GM18858 (cell line): ENCODE data around the gene HSDL1.
A peak's percentile ranks its signal among the peaks of the same experiment; 100 is the strongest.

Experiments used
- ATAC-seq: cut with Tn5 transposase; IDR thresholded peaks from one replicate; pipeline ENCODE4 v1.9.1; 2021; ENCODE audit not compliant: unreplicated experiment

HSDL1 gene

DNA sequence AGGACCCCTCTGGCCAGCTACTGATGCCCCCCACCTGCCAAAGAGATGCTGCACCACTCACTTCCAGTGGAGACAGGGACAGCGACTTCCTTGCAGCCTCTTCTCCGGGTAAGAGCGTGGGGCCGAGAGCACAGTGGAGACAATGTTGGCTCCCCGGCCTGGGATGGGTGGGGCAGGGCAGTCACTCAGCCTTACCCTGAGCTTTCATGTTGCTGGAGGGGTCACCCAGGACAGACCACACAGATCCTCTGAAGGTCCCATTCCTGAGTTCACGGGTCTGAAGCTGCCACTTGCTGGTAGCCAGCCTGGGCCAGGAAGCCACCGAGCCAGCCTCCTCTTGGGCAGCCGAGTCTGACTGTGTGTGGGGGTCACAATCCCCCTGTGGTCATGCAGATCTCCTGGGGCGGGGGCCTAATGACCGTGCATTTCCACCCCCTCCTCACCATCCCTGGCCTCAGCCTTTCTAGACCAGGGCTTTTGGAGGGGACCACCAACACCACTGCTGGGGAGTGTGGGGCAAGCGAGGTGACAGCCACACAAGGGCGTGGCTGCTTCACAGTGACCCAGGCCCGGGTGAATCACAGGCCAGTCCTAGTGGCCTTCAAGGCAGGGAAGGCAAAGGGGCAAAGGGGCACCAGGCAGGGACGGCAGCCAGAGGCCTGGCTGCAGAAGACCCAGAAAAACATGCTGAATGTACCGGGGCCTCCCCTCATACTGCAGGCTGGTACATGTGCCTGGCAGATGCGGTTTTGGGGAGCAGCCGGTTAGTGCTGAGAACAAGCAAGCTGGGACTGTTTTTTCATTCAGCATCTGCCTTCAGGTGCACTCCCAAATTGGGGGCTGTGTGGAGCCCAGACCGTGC, 31.4 kb upstream of the HSDL1 start:
- ATAC-seq = no peak

DNA sequence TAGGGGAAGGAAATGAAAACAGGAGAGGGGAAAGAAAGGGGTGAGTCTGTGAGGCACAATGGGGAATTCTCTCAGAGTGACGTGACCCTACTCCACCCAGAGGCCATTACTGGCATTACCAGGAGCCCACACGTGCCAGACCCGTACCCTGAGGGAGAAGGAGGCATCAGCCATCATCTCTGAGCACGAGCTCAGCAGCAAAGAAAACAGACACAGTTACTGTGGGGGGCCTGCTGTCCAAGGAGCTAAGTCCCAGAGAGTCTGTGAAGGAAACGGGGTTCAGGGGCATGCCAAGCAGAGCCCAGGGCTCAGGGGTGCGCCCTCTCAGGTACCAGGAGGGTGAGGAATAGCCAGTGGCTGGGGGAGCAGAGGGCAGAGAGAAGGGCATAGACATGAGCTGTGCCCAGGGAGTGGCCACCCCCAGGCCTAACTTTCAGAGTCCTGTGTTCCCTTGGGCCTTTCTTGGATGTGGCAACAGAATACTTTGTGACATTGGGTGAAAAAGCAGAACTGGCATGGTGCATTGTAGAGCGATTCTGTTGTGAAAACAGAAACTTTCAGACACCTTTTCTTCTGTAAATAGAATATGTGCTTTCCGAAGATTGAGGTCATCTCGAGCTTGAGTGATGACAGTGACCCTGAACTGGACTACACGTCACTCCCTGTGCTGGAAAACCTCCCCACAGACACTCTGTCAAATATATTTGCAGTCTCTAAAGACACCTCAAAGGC, 30.5 kb upstream of the HSDL1 start:
- peak; percentile 62 for ATAC-seq

- no peak for ATAC-seq
Measured at GRCh38 chr16:84174396-84174795, 29.4 kb upstream of the HSDL1 start.

GRCh38 chr16:84169765-84170310, 24.9 kb upstream of the HSDL1 start:
- ATAC-seq = no peak

DNA sequence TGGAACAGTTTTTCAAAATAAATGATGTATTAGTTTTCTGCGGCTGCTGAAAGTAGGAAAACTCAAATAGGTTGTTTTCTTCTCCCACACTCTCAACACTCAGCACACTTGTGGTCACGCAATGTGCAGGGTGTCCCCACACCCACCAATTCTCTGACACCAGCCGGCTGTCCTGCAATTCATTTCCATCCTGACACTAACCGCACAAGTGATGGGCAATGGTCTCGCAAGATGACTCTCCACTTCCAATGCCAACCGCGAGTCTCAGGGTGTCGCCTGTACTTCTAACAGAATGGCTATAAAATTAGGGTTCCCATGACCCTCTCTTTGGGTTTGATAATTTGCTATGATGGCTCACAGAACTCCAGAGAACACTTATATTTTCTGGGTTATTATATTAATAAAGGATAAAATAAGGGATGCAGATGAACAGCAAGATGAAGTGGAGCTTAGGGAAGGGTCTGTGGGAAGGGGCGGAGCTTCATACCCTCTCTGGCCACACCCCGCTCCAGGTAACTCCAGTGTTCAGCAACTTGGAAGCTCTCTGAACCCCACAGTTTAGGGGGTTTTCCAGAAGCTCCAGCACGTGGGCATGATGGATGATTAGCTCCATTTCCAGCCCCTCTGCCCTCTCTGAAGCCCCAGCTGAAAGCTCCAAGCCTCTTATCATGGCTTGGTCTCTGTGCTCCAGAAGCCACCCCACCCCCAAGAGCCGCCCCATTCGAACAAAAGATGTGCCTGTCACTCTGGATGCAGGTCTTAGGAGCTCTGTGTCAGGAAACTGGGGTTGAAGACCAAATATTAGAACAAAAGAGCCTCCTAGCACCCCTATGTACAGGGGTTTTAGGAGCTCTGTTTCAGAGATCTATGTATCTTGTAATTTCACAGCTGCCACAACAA, 22.1 kb upstream of the HSDL1 start:
- ATAC-seq = no peak

DNA sequence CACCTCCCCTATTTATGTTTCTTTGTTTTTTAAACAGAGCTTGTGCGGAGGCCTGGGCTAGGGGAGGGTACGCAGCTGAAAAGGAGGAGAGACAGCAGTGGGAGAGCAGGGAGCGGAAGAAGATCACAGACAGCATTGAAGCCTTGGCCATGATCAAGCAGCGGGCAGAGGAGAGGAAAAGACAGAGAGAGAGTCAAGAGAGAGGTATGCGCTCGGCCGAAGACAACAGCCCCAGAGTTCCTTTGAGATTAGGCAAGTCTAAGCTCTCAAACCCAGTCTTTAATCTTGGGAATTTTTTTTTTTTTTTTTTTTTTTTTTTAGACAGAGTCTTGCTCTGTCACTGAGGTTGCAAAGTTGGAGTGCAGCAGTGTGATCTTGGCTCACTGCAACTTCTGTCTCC, 20.8 kb upstream of the HSDL1 start:
- no peak for ATAC-seq

- no peak for ATAC-seq
Measured at GRCh38 chr16:84161801-84162200, 16.8 kb upstream of the HSDL1 start.

- no peak for ATAC-seq
Measured at GRCh38 chr16:84161037-84161436, 16.1 kb upstream of the HSDL1 start.

GRCh38 chr16:84159800-84160199, 14.8 kb upstream of the HSDL1 start:
- ATAC-seq = no peak

GRCh38 chr16:84159007-84159406, 14.0 kb upstream of the HSDL1 start:
- no peak for ATAC-seq

DNA sequence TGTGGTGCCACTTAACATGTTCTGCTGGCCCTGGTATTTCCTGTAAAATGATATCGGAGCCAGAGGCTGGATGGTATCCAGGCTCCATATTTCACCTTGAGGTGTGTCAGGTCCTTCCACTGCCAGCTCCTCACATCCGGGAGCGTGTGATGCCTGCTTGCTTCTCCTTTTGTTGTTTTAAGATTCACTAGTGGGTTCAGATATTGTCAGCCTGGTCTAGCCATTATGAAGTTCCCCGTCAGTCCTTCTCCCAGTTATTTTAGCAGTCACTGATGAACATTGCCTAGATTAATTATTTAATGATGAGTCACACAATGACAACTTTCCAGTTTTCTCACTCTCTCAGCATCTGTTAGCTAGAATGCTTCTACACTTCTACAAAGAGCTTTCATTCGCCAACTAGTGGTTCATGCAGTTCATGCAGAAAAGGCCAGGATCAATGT, 11.4 kb upstream of the HSDL1 start:
- no peak for ATAC-seq

DNA sequence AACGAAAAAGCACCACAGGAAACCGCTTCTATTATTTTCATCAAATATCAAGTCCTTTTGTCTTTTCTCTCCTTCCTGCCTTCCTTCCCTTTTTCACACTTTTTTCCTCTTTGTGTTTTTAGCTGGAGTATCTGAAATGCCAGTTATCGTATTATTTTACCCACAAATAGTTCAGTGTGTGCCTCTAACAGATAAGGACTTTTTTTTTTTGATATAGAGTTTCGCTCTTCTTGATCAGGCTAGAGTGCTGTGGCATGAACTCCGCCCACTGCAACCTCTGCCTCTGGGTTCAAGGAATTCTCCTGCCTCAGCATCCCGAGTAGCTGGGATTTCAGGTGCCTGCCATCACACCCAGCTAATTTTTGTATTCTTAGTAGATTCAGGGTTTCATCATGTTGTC, 10.8 kb upstream of the HSDL1 start:
- ATAC-seq = no peak

GRCh38 chr16:84155226-84155625, 10.2 kb upstream of the HSDL1 start:
- ATAC-seq = no peak

DNA sequence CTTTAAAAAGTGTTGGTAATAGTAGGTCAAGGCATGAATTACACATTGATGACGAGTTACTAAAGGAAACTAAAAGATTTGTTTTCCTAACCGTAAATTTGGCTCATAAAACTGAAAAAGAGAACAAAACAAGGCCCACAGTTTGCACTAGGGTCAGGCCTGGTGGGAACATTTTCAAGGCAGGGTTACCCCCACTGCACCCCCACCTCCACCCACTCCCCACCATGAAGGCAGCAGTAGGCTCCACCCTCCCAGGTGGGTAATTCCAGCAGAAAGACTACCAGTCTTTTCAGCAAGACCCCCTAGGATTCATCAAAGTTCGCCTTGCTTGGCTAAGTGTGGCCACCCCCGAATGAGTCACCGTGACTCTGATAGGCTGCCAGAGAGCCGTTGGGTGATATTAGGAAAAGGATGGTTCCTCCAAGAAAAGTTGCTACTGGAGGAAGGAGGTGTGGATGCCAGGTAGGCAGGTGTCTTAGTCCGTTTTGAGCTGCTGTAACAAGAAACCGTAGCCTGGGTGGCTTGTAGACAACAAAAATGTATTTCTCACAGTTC, 8.8 kb upstream of the HSDL1 start:
- ATAC-seq = no peak

DNA sequence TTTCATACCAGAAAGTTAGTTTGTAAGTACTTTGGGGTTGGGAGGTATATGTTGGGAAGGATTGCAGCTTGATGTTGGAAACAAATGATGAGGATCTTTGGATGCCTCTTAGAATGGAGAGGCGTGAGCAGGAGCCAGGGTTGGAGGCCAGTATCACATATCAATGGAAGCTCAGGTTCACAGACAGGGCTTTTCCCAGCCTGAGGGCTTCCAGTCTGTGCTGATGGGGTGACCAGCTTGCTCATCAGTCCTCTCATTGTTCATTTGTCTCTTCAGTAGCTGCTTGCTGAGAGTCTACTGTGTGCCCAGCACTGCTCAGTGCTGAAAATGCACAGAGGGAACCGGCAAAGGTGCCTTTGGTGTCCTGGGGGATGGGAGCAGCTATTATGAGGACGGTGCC, 5.9 kb upstream of the HSDL1 start:
- ATAC-seq = no peak

- ATAC-seq = no peak
Measured at GRCh38 chr16:84144209-84144858, 643 bp downstream of the HSDL1 start.

GRCh38 chr16:84143784-84144199, 1.2 kb downstream of the HSDL1 start:
- no peak for ATAC-seq

GRCh38 chr16:84143081-84143480, 1.9 kb downstream of the HSDL1 start:
- ATAC-seq = no peak

GRCh38 chr16:84141143-84141670, 3.8 kb downstream of the HSDL1 start:
- no peak for ATAC-seq
